ENCODE data around the gene FAM221B.

GRCh38 chr9:35862328-35862727, 33.8 kb upstream of the FAM221B start:
- no peak for TF ChIP-seq CTCF (IDR thresholded peaks at IDR 0.05)
- TF ChIP-seq POLR2A (IDR thresholded peaks at IDR 0.05), result no peak

All from body of pancreas (tissue), 4 donors.